Neuronal stem cell (in vitro differentiated cells): ENCODE data around the gene RHBDL2.
"Not testable (repeated sequence)": the region's sequence is repeated elsewhere in the genome, so short reads cannot be mapped to it uniquely, and the experiment has no call there.

Experiments
- DNase-seq: peaks from one replicate; pipeline ENCODE4 v3.0.0-alpha.2; 2013; ENCODE audit warnings: low spot score
- H2AFZ ChIP-seq: one replicate; pipeline ENCODE4 v1.6.1; 2013; ENCODE audit warnings: mild to moderate bottlenecking, low read length, inconsistent platforms
- H2AK5ac ChIP-seq: 2 replicates; pipeline ENCODE4 v1.6.1; 2013; ENCODE audit warnings: low read depth, mild to moderate bottlenecking, inconsistent platforms, low read length, moderate library complexity, mixed read lengths
- H2BK120ac ChIP-seq: 2 replicates; pipeline ENCODE4 v1.6.1; 2013; ENCODE audit warnings: low read depth, mild to moderate bottlenecking, inconsistent platforms, low read length, moderate library complexity, mixed read lengths
- H2BK12ac ChIP-seq: one replicate; pipeline ENCODE4 v1.6.1; 2013; ENCODE audit warnings: low read length, inconsistent platforms
- H2BK15ac ChIP-seq: 2 replicates; pipeline ENCODE4 v1.6.1; 2013; ENCODE audit warnings: mild to moderate bottlenecking, low read length, inconsistent platforms, mixed read lengths
- H2BK5ac ChIP-seq: one replicate; pipeline ENCODE4 v1.6.1; 2013; ENCODE audit warnings: inconsistent platforms, mild to moderate bottlenecking, low read length, moderate library complexity
- H3K14ac ChIP-seq: one replicate; pipeline ENCODE4 v1.6.1; 2013; ENCODE audit warnings: low read length, inconsistent platforms
- H3K18ac ChIP-seq: 2 replicates; pipeline ENCODE4 v1.6.1; 2013; ENCODE audit warnings: low read length, inconsistent platforms
- H3K23ac ChIP-seq: 2 replicates; pipeline ENCODE4 v1.6.1; 2013; ENCODE audit warnings: low read depth, mild to moderate bottlenecking, mixed read lengths, low read length, inconsistent platforms; ENCODE audit not compliant: poor library complexity
- H3K27ac ChIP-seq: replicated peaks from 3 replicates; pipeline ENCODE4 v1.5.1; 2013; ENCODE audit warnings: low read length, inconsistent platforms
- H3K27me3 ChIP-seq, 3 experiments: 2 replicates each; pipeline ENCODE4 v1.6.1; 2013; ENCODE audit warnings: low read length in 3 of 3, mild to moderate bottlenecking in 2 of 3, inconsistent platforms in 1 of 3, low read depth in 1 of 3, mixed read lengths in 1 of 3, moderate library complexity in 1 of 3; ENCODE audit not compliant: control insufficient read depth in 3 of 3, insufficient read depth in 3 of 3
- H3K36me3 ChIP-seq, 2 donors: replicated peaks in 1 of 2; 2 replicates each; pipeline ENCODE4 v1.6.1; 2013; ENCODE audit warnings: low read length in 2 of 2; ENCODE audit not compliant: control insufficient read depth in 2 of 2, insufficient read depth in 2 of 2
- H3K4ac ChIP-seq: 2 replicates; pipeline ENCODE4 v1.6.1; 2013; ENCODE audit warnings: inconsistent platforms, mild to moderate bottlenecking, low read length, moderate library complexity
- H3K4me1 ChIP-seq, 2 donors: 1 replicate in 1 of 2; 2 replicates in 1 of 2; pipeline ENCODE4 v1.6.1; 2013; ENCODE audit warnings: low read length in 2 of 2, low read depth in 1 of 2; ENCODE audit not compliant: control insufficient read depth in 2 of 2, insufficient read depth in 1 of 2
- H3K4me2 ChIP-seq: one replicate; pipeline ENCODE4 v1.6.1; 2013; ENCODE audit warnings: mild to moderate bottlenecking, low read length, inconsistent platforms; ENCODE audit not compliant: insufficient read depth, poor library complexity, severe bottlenecking
- H3K4me3 ChIP-seq, 2 donors: 2 replicates each; pipeline ENCODE4 v1.5.1; 2013; ENCODE audit warnings: low read length in 2 of 2, mild to moderate bottlenecking in 2 of 2, inconsistent platforms in 1 of 2, moderate library complexity in 1 of 2
- H3K79me1 ChIP-seq: one replicate; pipeline ENCODE4 v1.6.1; 2013; ENCODE audit warnings: low read depth, mild to moderate bottlenecking, inconsistent platforms, low read length, moderate library complexity
- H3K9ac ChIP-seq: one replicate; pipeline ENCODE4 v1.6.1; 2013; ENCODE audit warnings: mild to moderate bottlenecking, low read depth, low read length, inconsistent platforms; ENCODE audit not compliant: poor library complexity
- H3K9me3 ChIP-seq, 2 donors: replicated peaks in 1 of 2; 2 replicates each; pipeline versions ENCODE3 to v1.6.1; 2013; ENCODE audit warnings: low read length in 2 of 2, mild to moderate bottlenecking in 2 of 2, inconsistent platforms in 1 of 2, low read depth in 1 of 2, mixed read lengths in 1 of 2, moderate library complexity in 1 of 2; ENCODE audit not compliant: control insufficient read depth in 2 of 2, insufficient read depth in 1 of 2
- H4K8ac ChIP-seq: one replicate; pipeline ENCODE4 v1.6.1; 2013; ENCODE audit warnings: low read depth, mild to moderate bottlenecking, inconsistent platforms, low read length, moderate library complexity
- H4K91ac ChIP-seq: one replicate; pipeline ENCODE4 v1.6.1; 2013; ENCODE audit warnings: low read length, low read depth, mild to moderate bottlenecking, inconsistent platforms; ENCODE audit not compliant: poor library complexity
- WGBS, 2 donors: extraction: QIAGEN DNeasy Blood & Tissue Kit; methylation state at CpG; one replicate each; pipeline ENCODE4 v1.1.7; 2013; ENCODE audit warnings: missing lambda C conversion rate in 2 of 2, mixed read lengths in 1 of 2; ENCODE audit not compliant: insufficient read length in 2 of 2, insufficient replicate concordance in 1 of 2; ENCODE audit errors: extremely low coverage in 2 of 2; 5-methylcytosine and 5-hydroxymethylcytosine counted together

Gene RHBDL2

DNA sequence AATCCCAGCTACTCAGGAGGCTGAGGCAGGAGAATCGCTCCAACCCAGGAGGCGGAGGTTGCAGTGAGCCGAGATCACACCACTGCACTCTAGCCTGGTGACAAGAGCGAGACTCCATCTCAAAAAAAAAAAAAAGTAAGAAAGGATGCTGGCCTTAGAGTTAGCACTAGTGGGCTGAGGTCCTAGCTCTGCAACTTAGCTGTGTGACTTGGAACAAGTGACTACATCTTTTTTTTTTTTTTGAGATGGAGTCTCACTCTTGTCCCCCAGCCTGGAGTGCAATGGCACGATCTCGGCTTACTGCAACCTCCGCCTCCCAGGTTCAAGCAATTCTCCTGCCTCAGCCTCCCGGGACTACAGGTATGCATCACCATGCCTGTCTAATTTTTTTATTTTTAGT, 26.7 kb downstream of the RHBDL2 start:
- H3K36me3 ChIP-seq, H3K4me1 ChIP-seq, H3K4me3 ChIP-seq, DNase-seq, H3K9me3 ChIP-seq, H3K4me2 ChIP-seq, H3K23ac ChIP-seq, H3K27ac ChIP-seq, H3K27me3 ChIP-seq, H2AFZ ChIP-seq, H3K9ac ChIP-seq, H3K4ac ChIP-seq, H3K79me1 ChIP-seq, H2BK15ac ChIP-seq, H2BK5ac ChIP-seq, H2AK5ac ChIP-seq, H2BK12ac ChIP-seq, H2BK120ac ChIP-seq, H3K18ac ChIP-seq, H3K14ac ChIP-seq, H4K8ac ChIP-seq, H4K91ac ChIP-seq: not testable (repeated sequence)
- WGBS, 2 donors: no CpG with 5 or more reads among the region's 8 CpGs

DNA sequence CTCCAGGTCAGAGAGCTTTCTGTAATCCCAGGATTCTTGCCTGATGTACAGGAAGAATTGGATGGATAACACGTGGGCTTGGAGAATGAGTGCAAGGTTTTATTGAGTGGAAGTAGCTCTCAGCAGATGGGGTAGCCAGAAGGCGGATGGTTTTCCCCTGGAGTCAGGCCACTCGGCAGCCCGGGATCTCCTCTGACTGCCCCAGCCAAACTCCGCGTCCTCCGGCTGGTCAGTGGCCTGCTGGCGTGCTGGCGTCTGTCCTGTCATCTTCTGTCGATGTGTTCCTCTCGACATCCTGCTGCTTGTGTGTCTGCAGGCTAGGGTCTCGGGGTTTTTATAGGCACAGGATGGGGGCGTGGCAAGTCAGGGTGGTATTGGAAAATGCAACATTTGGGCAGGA, 32.8 kb downstream of the RHBDL2 start:
- no peak overlapping the region for H2AK5ac ChIP-seq
- no peak overlapping the region for H3K9ac ChIP-seq
- H3K4me2 ChIP-seq: no peak overlapping the region
- no peak overlapping the region for H3K14ac ChIP-seq
- no CpG with 5 or more reads among the region's 13 CpGs for WGBS, 2 donors
- H3K27me3 ChIP-seq: no peaks in the 10 kb centered on the region
- H3K18ac ChIP-seq: peak overlapping the region; percentile 71
- H2BK5ac ChIP-seq: no peak overlapping the region
- H3K36me3 ChIP-seq: no peaks in the 10 kb centered on the region
- H2BK15ac ChIP-seq: no peak overlapping the region
- H3K4me3 ChIP-seq: no peak overlapping the region
- peak overlapping the region; percentile 31 for H3K23ac ChIP-seq
- no peak overlapping the region for H2AFZ ChIP-seq
- H2BK120ac ChIP-seq: no peak overlapping the region
- H2BK12ac ChIP-seq: no peak overlapping the region
- H3K27ac ChIP-seq: no peak overlapping the region
- no peaks in the 10 kb centered on the region for H3K79me1 ChIP-seq
- H3K4ac ChIP-seq: no peak overlapping the region
- H3K9me3 ChIP-seq: peaks cover 0 to 5% of the 10 kb centered on the region in 2 donors
- no peaks in the 10 kb centered on the region for H3K4me1 ChIP-seq
- no peak for DNase-seq
- no peak overlapping the region for H4K91ac ChIP-seq
- H4K8ac ChIP-seq: peak overlapping the region; percentile 72

DNA sequence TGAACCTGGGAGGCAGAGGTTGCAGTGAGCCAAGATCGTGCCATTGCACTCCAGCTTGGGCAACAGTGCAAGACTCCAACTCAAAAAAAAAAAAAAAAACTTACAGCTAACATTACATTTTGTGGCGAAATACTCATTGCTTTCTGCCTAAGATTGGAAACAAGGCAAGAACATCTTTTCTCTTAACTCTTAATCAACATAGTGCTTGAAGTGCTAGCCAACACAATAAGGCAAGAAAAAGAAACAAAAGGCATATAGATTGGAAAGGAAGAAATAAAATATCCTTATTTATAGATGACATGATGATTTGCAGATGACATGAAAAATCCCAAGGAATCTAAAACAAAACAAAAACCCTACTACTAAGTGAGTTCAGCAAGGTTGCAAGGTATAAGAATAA, 35.6 kb downstream of the RHBDL2 start:
- H2AFZ ChIP-seq: no peak overlapping the region
- H3K4me1 ChIP-seq: no peaks in the 10 kb centered on the region
- H2BK5ac ChIP-seq: no peak overlapping the region
- no peaks in the 10 kb centered on the region for H3K36me3 ChIP-seq
- H3K27me3 ChIP-seq: no peaks in the 10 kb centered on the region
- H3K14ac ChIP-seq: no peak overlapping the region
- no peak overlapping the region for H2BK15ac ChIP-seq
- H2AK5ac ChIP-seq: no peak overlapping the region
- no peak for DNase-seq
- no peak overlapping the region for H3K4ac ChIP-seq
- no peaks in the 10 kb centered on the region for H3K79me1 ChIP-seq
- no peak overlapping the region for H4K8ac ChIP-seq
- no peak overlapping the region for H4K91ac ChIP-seq
- no CpG with 5 or more reads among the region's 2 CpGs for WGBS, 2 donors
- H3K4me2 ChIP-seq: no peak overlapping the region
- H3K27ac ChIP-seq: no peak overlapping the region
- H2BK12ac ChIP-seq: no peak overlapping the region
- H2BK120ac ChIP-seq: no peak overlapping the region
- no peak overlapping the region for H3K4me3 ChIP-seq
- H3K9ac ChIP-seq: no peak overlapping the region
- H3K18ac ChIP-seq: no peak overlapping the region
- peaks cover 0 to 5% of the 10 kb centered on the region in 2 donors for H3K9me3 ChIP-seq
- H3K23ac ChIP-seq: no peak overlapping the region

DNA sequence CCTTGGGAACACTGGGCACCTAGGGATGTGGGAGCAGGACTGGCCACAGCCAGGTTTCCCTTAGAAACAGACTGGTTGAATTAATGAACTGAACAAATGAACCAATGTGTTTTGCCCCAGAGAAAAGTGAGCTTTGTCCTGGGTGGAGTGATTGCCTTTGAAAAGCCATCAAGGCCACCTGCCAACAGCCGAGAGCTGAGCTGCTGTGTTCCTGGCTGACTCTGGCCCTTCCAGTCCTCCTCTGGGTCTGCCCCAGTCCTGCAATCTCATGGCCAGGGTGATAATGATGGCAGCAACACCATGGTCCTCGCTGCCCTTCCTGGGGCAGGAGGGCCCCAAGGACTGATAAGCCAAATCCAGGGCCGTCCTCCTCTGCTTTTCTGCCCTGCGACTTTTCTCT, 42.1 kb downstream of the RHBDL2 start:
- peak overlapping the region in 1 of 2 donors; percentile 14 for H3K4me3 ChIP-seq
- no peak overlapping the region for H3K4ac ChIP-seq
- H3K4me1 ChIP-seq: no peaks in the 10 kb centered on the region
- no peak overlapping the region for H3K14ac ChIP-seq
- no CpG with 5 or more reads among the region's 4 CpGs for WGBS, 2 donors
- no peak overlapping the region for H3K23ac ChIP-seq
- no peak overlapping the region for H3K18ac ChIP-seq
- H3K27me3 ChIP-seq: no peaks in the 10 kb centered on the region
- no peak overlapping the region for H3K27ac ChIP-seq
- H4K91ac ChIP-seq: no peak overlapping the region
- H2BK5ac ChIP-seq: no peak overlapping the region
- H2AK5ac ChIP-seq: no peak overlapping the region
- H2BK12ac ChIP-seq: no peak overlapping the region
- no peak overlapping the region for H3K4me2 ChIP-seq
- no peaks in the 10 kb centered on the region for H3K9me3 ChIP-seq
- H2BK15ac ChIP-seq: no peak overlapping the region
- no peaks in the 10 kb centered on the region for H3K79me1 ChIP-seq
- no peak overlapping the region for H4K8ac ChIP-seq
- no peak overlapping the region for H3K9ac ChIP-seq
- H3K36me3 ChIP-seq: no peaks in the 10 kb centered on the region
- no peak for DNase-seq
- H2AFZ ChIP-seq: no peak overlapping the region
- H2BK120ac ChIP-seq: no peak overlapping the region
